ENCODE data around the gene GPATCH8.

DNA sequence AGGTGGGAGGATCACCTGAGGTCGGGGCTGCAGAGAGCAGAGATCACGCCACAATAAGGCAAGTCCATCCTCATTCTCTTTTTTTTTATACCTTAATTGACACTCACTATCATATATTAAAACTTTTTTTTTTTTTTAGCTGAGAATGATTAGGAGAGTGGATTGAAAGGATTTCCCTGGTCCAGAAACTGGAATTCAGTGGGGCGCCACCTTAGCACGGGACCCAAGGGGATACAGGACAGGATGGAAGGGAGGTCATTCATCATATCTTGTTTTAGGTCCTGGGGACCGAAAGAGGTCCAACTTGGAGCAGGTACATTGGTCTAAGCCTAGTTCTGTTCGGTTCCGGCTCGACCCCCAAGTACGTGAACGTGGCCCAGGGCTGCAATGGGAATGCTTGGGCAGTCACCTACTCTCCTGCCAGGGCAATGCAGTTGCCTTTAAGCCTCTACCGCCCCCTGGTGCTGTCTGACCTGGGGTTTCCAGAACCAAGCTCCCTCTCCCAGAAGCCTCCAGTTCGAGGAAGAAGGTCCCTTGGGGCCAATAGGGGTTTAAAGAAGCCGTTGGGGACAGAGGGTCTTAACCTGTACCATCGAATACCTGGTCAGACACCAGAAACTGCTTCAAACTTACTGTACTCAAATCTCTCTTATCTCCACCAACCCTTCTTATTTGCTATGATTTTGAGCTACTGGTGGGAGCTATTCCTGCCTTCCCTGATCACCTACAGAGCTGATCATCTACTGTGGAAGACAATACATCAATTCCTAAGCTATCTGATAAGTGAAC is 19.9 kb upstream of the GPATCH8 start:
- TF ChIP-seq, protein P1, sequence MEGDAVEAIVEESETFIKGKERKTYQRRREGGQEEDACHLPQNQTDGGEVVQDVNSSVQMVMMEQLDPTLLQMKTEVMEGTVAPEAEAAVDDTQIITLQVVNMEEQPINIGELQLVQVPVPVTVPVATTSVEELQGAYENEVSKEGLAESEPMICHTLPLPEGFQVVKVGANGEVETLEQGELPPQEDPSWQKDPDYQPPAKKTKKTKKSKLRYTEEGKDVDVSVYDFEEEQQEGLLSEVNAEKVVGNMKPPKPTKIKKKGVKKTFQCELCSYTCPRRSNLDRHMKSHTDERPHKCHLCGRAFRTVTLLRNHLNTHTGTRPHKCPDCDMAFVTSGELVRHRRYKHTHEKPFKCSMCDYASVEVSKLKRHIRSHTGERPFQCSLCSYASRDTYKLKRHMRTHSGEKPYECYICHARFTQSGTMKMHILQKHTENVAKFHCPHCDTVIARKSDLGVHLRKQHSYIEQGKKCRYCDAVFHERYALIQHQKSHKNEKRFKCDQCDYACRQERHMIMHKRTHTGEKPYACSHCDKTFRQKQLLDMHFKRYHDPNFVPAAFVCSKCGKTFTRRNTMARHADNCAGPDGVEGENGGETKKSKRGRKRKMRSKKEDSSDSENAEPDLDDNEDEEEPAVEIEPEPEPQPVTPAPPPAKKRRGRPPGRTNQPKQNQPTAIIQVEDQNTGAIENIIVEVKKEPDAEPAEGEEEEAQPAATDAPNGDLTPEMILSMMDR (IDR thresholded peaks at IDR 0.05 in 2 of 3, conservative IDR thresholded peaks at IDR 0.05 in 1 of 3; ENCODE audit: control insufficient read depth in 2 of 3, extremely low read depth in 1 of 3, insufficient read depth in 1 of 3, low read depth in 3 of 3, low read length in 3 of 3), result peak; percentile 71 to 81 (median 77)
- no peak for TF ChIP-seq MXI1 (IDR thresholded peaks at IDR 0.05; ENCODE audit: low read depth, low read length)
- TF ChIP-seq, protein P2, sequence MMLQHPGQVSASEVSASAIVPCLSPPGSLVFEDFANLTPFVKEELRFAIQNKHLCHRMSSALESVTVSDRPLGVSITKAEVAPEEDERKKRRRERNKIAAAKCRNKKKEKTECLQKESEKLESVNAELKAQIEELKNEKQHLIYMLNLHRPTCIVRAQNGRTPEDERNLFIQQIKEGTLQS (IDR thresholded peaks at IDR 0.05; ENCODE audit: borderline replicate concordance, extremely low read depth, low read depth, low read length), result no peak
- no peak for TF ChIP-seq POLR2AphosphoS5 (IDR thresholded peaks at IDR 0.05; ENCODE audit: low read length)
- no peak for TF ChIP-seq TAF1 (IDR thresholded peaks at IDR 0.05; ENCODE audit: borderline replicate concordance, low read depth, low read length)
- TF ChIP-seq, protein P3, sequence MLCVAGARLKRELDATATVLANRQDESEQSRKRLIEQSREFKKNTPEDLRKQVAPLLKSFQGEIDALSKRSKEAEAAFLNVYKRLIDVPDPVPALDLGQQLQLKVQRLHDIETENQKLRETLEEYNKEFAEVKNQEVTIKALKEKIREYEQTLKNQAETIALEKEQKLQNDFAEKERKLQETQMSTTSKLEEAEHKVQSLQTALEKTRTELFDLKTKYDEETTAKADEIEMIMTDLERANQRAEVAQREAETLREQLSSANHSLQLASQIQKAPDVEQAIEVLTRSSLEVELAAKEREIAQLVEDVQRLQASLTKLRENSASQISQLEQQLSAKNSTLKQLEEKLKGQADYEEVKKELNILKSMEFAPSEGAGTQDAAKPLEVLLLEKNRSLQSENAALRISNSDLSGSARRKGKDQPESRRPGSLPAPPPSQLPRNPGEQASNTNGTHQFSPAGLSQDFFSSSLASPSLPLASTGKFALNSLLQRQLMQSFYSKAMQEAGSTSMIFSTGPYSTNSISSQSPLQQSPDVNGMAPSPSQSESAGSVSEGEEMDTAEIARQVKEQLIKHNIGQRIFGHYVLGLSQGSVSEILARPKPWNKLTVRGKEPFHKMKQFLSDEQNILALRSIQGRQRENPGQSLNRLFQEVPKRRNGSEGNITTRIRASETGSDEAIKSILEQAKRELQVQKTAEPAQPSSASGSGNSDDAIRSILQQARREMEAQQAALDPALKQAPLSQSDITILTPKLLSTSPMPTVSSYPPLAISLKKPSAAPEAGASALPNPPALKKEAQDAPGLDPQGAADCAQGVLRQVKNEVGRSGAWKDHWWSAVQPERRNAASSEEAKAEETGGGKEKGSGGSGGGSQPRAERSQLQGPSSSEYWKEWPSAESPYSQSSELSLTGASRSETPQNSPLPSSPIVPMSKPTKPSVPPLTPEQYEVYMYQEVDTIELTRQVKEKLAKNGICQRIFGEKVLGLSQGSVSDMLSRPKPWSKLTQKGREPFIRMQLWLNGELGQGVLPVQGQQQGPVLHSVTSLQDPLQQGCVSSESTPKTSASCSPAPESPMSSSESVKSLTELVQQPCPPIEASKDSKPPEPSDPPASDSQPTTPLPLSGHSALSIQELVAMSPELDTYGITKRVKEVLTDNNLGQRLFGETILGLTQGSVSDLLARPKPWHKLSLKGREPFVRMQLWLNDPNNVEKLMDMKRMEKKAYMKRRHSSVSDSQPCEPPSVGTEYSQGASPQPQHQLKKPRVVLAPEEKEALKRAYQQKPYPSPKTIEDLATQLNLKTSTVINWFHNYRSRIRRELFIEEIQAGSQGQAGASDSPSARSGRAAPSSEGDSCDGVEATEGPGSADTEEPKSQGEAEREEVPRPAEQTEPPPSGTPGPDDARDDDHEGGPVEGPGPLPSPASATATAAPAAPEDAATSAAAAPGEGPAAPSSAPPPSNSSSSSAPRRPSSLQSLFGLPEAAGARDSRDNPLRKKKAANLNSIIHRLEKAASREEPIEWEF (IDR thresholded peaks at IDR 0.05; ENCODE audit: insufficient replicate concordance, low read depth, low read length), result no peak

Data from GM12878 (cell line).